SU-DHL-6 (cell line): Measurements from ENCODE around the gene TXNRD2.
"Not testable (repeated sequence)": the region's sequence is repeated elsewhere in the genome, so short reads cannot be mapped to it uniquely, and the experiment has no call there.

ENCODE experiments used
- H2AFZ ChIP-seq: fragments of 200-600 bp; sonication (generic); 2 replicates; pipeline ENCODE4 v1.6.1; 2014; ENCODE audit warnings: low read depth, mild to moderate bottlenecking, moderate library complexity, mixed read lengths, antibody characterized with exemption, low read length; ENCODE audit not compliant: severe bottlenecking
- H3F3A ChIP-seq: fragments of 200-600 bp; shearing (Covaris generic); 2 replicates; pipeline ENCODE4 v1.6.0; 2016; ENCODE audit warnings: antibody characterized with exemption, mild to moderate bottlenecking; ENCODE audit not compliant: insufficient read depth
- H3K27ac ChIP-seq: fragments of 200-600 bp; sonication (generic); 2 replicates; pipeline ENCODE4 v1.5.1; 2016; ENCODE audit warnings: low read depth, mild to moderate bottlenecking, low read length, moderate library complexity, mixed read lengths
- H3K27me3 ChIP-seq: fragments of 200-600 bp; sonication (generic), shearing (Covaris generic); 2 replicates; pipeline ENCODE4 v1.6.0; 2014; ENCODE audit warnings: mild to moderate bottlenecking, low read length
- H3K36me3 ChIP-seq: fragments of 200-600 bp; sonication (generic); 2 replicates; pipeline ENCODE4 v1.6.1; 2014; ENCODE audit warnings: mild to moderate bottlenecking, low read length, mixed read lengths
- H3K4me2 ChIP-seq: fragments of 300-600, 200-600 bp; shearing (Covaris generic), sonication (generic); 2 replicates; pipeline ENCODE4 v1.6.0; 2014; ENCODE audit warnings: low read length, low read depth, mild to moderate bottlenecking; ENCODE audit not compliant: poor library complexity, severe bottlenecking
- H3K4me3 ChIP-seq: fragments of 200-600 bp; sonication (generic); 2 replicates; pipeline ENCODE4 v1.5.1; 2014; ENCODE audit warnings: antibody characterized with exemption, low read length, mild to moderate bottlenecking, mixed read lengths; ENCODE audit not compliant: insufficient read depth, poor library complexity, severe bottlenecking
- H3K79me2 ChIP-seq: fragments of 200-600 bp; sonication (generic); 2 replicates; pipeline ENCODE4 v1.6.1; 2014; ENCODE audit warnings: mild to moderate bottlenecking, low read length, moderate library complexity; ENCODE audit not compliant: insufficient read depth
- H3K9ac ChIP-seq: fragments of 200-600 bp; sonication (generic); 2 replicates; pipeline ENCODE4 v1.7.0; 2014; ENCODE audit warnings: mild to moderate bottlenecking, low read length
- H3K9me2 ChIP-seq: fragments of 200-600 bp; sonication (generic); replicated peaks from 2 replicates; pipeline ENCODE4 v1.6.1; 2014; ENCODE audit warnings: low read length; ENCODE audit not compliant: insufficient read depth
- H3K9me3 ChIP-seq: fragments of 200-600 bp; sonication (generic); 2 replicates; pipeline ENCODE4 v1.6.1; 2014; ENCODE audit warnings: low read length, mixed read lengths; ENCODE audit not compliant: insufficient read depth
- H4K20me1 ChIP-seq: fragments of 200-600 bp; sonication (generic); 2 replicates; pipeline ENCODE4 v1.6.1; 2014; ENCODE audit warnings: low read depth, mild to moderate bottlenecking, antibody characterized with exemption, low read length, moderate library complexity, mixed read lengths
- EZH2phosphoT487 ChIP-seq: fragments of 200-600 bp; sonication (generic), shearing (Covaris generic); conservative IDR thresholded peaks from 2 replicates; pipeline ENCODE4 v1.6.1; 2018; ENCODE audit warnings: mild to moderate bottlenecking, antibody characterized with exemption, low read length, moderate library complexity, mixed read lengths
- TF ChIP-seq, protein P1 (sequence below): fragments of 200-600 bp; sonication (generic); IDR thresholded peaks from one replicate; pipeline ENCODE4 v1.5.1; 2017; ENCODE audit warnings: antibody characterized with exemption, mild to moderate bottlenecking, low read length, moderate library complexity; ENCODE audit not compliant: insufficient read depth, poor library complexity, severe bottlenecking

The TXNRD2 gene

DNA sequence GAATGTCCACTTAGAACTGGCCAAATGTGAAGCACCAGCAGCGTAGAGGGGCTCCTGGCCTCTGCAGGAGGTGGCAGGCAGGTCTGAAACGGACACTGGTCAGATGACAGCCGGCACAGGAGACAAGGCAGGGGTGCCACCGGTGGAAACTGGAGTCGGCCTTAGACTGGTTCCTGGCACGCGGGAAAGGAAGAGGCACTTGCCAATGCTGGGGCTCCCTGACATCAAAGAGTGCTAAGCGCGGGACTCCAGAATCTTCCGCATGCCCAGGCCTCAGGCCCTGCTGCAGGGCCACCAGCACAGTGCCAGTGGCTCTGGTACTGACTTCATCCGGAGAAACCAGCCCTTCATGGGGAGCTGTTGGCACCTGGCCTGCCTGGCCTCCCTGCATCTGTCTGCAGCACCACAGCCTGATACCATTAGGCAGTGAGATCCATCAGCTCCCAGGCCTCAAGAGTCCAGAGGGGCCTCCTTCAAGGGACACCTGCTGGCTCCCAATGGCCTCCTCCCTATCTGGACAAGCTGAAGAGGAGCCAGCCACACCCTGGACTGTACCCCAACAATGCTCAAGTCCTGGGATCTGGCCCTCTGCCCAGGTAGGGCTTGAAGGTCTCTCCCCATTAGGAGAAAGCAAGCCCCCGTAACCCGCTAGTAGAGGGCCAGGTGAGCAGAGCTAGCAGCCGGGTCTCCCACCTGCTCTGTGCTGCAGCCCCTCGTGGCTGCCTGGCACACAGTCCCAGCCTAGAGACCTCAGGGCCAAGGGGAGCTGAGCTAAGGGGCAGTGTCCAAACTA is 57.3 kb downstream of the TXNRD2 start:
- Histone ChIP-seq H2AFZ (no peak overlapping the region), H3K9ac (no peak overlapping the region), H3K36me3 (no peaks in the 10 kb centered on the region), H3K9me3 (no peaks in the 10 kb centered on the region), H3K4me3 (no peak overlapping the region), H4K20me1 (no peaks in the 10 kb centered on the region), H3K27ac (no peak overlapping the region), H3K27me3 (no peaks in the 10 kb centered on the region), H3K79me2 (no peaks in the 10 kb centered on the region), H3K9me2 (no peaks in the 10 kb centered on the region), H3K4me2 (no peak overlapping the region), H3F3A (no peaks in the 10 kb centered on the region)
- TF ChIP-seq EZH2phosphoT487 = no peak
- TF ChIP-seq, protein P1, sequence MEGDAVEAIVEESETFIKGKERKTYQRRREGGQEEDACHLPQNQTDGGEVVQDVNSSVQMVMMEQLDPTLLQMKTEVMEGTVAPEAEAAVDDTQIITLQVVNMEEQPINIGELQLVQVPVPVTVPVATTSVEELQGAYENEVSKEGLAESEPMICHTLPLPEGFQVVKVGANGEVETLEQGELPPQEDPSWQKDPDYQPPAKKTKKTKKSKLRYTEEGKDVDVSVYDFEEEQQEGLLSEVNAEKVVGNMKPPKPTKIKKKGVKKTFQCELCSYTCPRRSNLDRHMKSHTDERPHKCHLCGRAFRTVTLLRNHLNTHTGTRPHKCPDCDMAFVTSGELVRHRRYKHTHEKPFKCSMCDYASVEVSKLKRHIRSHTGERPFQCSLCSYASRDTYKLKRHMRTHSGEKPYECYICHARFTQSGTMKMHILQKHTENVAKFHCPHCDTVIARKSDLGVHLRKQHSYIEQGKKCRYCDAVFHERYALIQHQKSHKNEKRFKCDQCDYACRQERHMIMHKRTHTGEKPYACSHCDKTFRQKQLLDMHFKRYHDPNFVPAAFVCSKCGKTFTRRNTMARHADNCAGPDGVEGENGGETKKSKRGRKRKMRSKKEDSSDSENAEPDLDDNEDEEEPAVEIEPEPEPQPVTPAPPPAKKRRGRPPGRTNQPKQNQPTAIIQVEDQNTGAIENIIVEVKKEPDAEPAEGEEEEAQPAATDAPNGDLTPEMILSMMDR = no peak

DNA sequence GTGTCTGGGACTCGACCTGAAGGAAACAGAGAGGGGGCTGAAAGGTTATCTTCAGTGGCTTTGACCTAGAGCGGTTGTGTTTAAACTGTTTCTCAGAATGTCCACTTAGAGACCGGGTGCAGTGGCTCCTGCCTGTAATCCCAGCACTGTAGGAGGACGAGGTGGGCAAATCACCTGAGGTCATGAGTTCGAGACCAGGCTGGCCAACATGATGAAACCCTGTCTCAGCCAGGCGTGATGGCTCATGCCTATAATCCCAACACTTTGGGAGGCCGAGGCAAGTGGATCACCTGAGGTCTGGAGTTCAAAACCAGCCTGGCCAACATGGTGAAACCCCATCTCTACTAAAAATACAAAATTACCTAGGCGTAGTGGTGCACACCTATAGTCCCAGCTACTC is 58.2 kb downstream of the TXNRD2 start:
- H3F3A ChIP-seq, H3K4me2 ChIP-seq, H3K9me2 ChIP-seq, H3K9me3 ChIP-seq, H2AFZ ChIP-seq, H3K79me2 ChIP-seq, H3K27me3 ChIP-seq, H3K4me3 ChIP-seq, H3K9ac ChIP-seq, H3K36me3 ChIP-seq, H4K20me1 ChIP-seq, H3K27ac ChIP-seq: not testable (repeated sequence)

GRCh38 chr22:19882446-19883381 is 58.9 kb downstream of the TXNRD2 start:
- H3K9ac ChIP-seq = no peak overlapping the region
- no peaks in the 10 kb centered on the region for H3F3A ChIP-seq
- H3K4me3 ChIP-seq = no peak overlapping the region
- no peaks in the 10 kb centered on the region for H3K27me3 ChIP-seq
- no peak for TF ChIP-seq EZH2phosphoT487
- TF ChIP-seq, protein P1 = no peak
- no peaks in the 10 kb centered on the region for H3K9me2 ChIP-seq
- no peak overlapping the region for H3K27ac ChIP-seq
- H4K20me1 ChIP-seq = no peaks in the 10 kb centered on the region
- no peaks in the 10 kb centered on the region for H3K9me3 ChIP-seq
- no peaks in the 10 kb centered on the region for H3K79me2 ChIP-seq
- no peaks in the 10 kb centered on the region for H3K36me3 ChIP-seq
- no peak overlapping the region for H3K4me2 ChIP-seq
- H2AFZ ChIP-seq = no peak overlapping the region
